Progenitor cell of endocrine pancreas (in vitro differentiated cells): Measurements from ENCODE around the gene KRTAP10-2. TPM values are rescaled to one million over a fixed set of nuclear protein-coding genes. Genes with fewer than 3 reads are reported as not detected.
"Not testable (repeated sequence)": the region's sequence is repeated elsewhere in the genome, so short reads cannot be mapped to it uniquely, and the experiment has no call there.

Experiments
- DNase-seq: peaks from one replicate; pipeline ENCODE4 v3.0.0; 2021; ENCODE audit warnings: low spot score; ENCODE audit not compliant: unreplicated experiment
- H3K27ac Mint-ChIP-seq: 2 replicates; pipeline ENCODE4 v1.8.0; 2021; ENCODE audit warnings: mild to moderate bottlenecking, moderate library complexity, mixed read lengths
- H3K27me3 Mint-ChIP-seq: 2 replicates; pipeline ENCODE4 v1.8.0; 2021; ENCODE audit warnings: mixed read lengths
- H3K36me3 Mint-ChIP-seq: 2 replicates; pipeline ENCODE4 v1.8.0; 2022; ENCODE audit warnings: mixed read lengths; ENCODE audit not compliant: insufficient read depth
- H3K4me1 Mint-ChIP-seq: 2 replicates; pipeline ENCODE4 v1.8.0; 2021; ENCODE audit warnings: low read depth, mixed read lengths
- H3K4me3 Mint-ChIP-seq: 2 replicates; pipeline ENCODE4 v1.8.0; 2021; ENCODE audit warnings: low read depth, mild to moderate bottlenecking, moderate library complexity, mixed read lengths
- H3K9me3 Mint-ChIP-seq: 2 replicates; pipeline ENCODE4 v1.8.0; 2021; ENCODE audit warnings: low read depth, mixed read lengths
- total RNA-seq: library from RNA; stranded (reverse); gene quantifications from 2 replicates; pipeline ENCODE4 v1.2.1, GENCODE V29; 2021
- TF ChIP-seq, protein P1 (sequence below): fragments of 200-600 bp; sonication (generic); IDR thresholded peaks from one replicate; pipeline ENCODE4 v1.5.0; 2021; ENCODE audit warnings: antibody characterized with exemption, mild to moderate bottlenecking; ENCODE audit not compliant: unreplicated experiment

KRTAP10-2 gene
- total RNA-seq, 1 donor from 2014 or later: not detected

- H3K27ac Mint-ChIP-seq: no peak overlapping the region
- no peaks in the 10 kb centered on the region for H3K27me3 Mint-ChIP-seq
- peaks cover 7% of the 10 kb centered on the region for H3K4me1 Mint-ChIP-seq
- TF ChIP-seq, protein P1, sequence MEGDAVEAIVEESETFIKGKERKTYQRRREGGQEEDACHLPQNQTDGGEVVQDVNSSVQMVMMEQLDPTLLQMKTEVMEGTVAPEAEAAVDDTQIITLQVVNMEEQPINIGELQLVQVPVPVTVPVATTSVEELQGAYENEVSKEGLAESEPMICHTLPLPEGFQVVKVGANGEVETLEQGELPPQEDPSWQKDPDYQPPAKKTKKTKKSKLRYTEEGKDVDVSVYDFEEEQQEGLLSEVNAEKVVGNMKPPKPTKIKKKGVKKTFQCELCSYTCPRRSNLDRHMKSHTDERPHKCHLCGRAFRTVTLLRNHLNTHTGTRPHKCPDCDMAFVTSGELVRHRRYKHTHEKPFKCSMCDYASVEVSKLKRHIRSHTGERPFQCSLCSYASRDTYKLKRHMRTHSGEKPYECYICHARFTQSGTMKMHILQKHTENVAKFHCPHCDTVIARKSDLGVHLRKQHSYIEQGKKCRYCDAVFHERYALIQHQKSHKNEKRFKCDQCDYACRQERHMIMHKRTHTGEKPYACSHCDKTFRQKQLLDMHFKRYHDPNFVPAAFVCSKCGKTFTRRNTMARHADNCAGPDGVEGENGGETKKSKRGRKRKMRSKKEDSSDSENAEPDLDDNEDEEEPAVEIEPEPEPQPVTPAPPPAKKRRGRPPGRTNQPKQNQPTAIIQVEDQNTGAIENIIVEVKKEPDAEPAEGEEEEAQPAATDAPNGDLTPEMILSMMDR: no peak
- no peaks in the 10 kb centered on the region for H3K36me3 Mint-ChIP-seq
- no peak for DNase-seq
- peaks cover 5% of the 10 kb centered on the region for H3K9me3 Mint-ChIP-seq
- H3K4me3 Mint-ChIP-seq: no peak overlapping the region
These were observed 44.2 kb upstream of the KRTAP10-2 start for GRCh38 chr21:44595524-44595923.

DNA sequence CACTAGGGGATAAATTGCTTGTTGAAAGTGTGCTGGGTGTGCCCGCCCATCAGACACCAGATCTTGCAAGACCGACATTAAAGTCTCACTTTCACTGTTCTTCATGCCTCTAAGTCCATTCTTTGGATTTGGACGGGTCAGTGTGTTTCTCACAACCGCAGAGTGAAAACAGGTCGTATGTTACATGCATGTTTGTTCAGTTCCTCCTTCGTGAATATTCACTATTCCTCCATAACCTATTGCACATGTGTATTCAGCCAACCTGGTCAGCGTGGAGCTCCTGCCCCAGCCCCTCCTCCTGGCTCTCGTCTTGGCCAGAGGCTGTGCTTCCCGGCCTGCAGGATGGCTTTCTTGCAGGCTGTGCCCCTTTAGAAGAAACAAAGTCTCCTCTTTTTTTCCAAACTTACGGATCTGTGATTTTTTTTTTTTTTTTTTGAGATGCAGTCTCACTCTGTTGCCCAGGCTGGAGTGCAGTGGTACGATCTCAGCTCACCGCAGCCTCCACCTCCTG lies 43.2 kb upstream of the KRTAP10-2 start:
- TF ChIP-seq, protein P1: no peak

DNA sequence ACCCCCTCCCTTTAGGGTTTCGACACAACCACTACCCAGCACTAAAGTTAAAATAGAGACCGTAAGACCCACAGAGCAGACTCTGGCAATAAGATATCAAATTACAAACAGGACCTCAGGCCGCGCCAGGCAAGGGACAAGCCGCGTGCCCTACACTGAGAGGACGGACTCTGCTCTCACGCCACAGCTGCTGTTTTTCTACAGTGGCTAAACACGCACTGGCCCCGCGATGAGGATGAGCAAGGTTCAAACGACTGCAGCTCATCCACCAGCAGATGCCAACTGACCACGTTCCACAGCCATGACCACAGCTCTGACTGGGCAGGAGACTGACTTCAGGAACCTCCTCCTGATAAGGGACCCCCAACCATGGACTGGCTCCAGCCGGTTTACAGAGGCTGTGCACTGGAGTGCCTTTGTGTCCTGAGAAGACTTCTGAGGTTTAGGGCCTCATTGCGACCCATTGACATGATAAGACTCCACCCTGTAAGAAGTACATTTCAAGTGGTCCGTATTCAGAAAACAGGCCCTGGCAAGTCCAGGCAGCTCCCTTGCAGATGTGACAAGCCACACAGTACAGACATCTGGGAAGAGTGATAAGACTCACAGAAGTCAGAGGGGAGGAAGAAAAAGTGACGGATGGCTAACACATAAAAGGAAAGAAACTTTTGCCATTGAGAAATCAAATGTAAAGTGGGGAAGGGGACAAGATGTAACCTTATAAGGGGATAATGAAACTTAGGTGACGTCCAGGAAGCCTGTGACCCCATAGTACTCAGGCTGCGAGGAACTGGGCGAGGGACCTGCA lies 42.5 kb upstream of the KRTAP10-2 start:
- no peak for DNase-seq
- peaks cover 7% of the 10 kb centered on the region for H3K4me1 Mint-ChIP-seq
- no peak overlapping the region for H3K27ac Mint-ChIP-seq
- H3K27me3 Mint-ChIP-seq: no peaks in the 10 kb centered on the region
- H3K9me3 Mint-ChIP-seq: peaks cover 4% of the 10 kb centered on the region
- H3K4me3 Mint-ChIP-seq: no peak overlapping the region
- H3K36me3 Mint-ChIP-seq: no peaks in the 10 kb centered on the region
- TF ChIP-seq, protein P1: no peak

More for the DNA sequence above, 43.2 kb upstream of the KRTAP10-2 start:
- Mint-ChIP-seq H3K27ac (peak overlapping the region; percentile 34), H3K27me3 (no peaks in the 10 kb centered on the region), H3K36me3 (no peaks in the 10 kb centered on the region), H3K4me1 (peaks cover 7% of the 10 kb centered on the region), H3K4me3 (no peak overlapping the region), H3K9me3 (peaks cover 5% of the 10 kb centered on the region)
- no peak for DNase-seq

- TF ChIP-seq, protein P1: no peak
- no peaks in the 10 kb centered on the region for H3K27me3 Mint-ChIP-seq
- H3K36me3 Mint-ChIP-seq: no peaks in the 10 kb centered on the region
- no peak within 1 kb of the TSS for H3K4me3 Mint-ChIP-seq
- H3K9me3 Mint-ChIP-seq: no peaks in the 10 kb centered on the region
- peaks cover 7% of the 10 kb centered on the region for H3K4me1 Mint-ChIP-seq
- no peak within 1 kb of the TSS for H3K27ac Mint-ChIP-seq
- DNase-seq: no peak
These were observed 41.4 kb upstream of the KRTAP10-2 start, which contains the start of gene KRTAP10-6 for GRCh38 chr21:44592446-44593311. Gene KRTAP10-6 (minus strand): TSS chr21:44592505. CDS start chr21:44592484, 21 bp downstream.

DNA sequence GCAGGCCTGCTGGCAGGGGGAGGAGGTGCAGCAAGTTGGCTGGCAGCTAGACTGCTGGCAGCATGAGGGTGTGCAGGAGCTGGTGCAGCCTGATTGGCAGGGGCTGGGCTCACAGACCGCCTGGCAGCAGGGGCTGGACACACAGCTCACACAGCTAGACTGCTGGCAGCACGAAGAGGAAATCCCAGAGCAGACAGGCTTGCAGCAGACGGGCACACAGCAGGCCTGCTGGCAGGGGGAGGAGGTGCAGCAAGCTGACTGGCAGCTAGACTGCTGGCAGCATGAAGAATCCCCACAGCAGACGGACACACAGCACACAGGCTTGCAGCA lies 40.5 kb upstream of the KRTAP10-2 start:
- not testable (repeated sequence) for H3K27me3 Mint-ChIP-seq, H3K4me1 Mint-ChIP-seq, DNase-seq, H3K9me3 Mint-ChIP-seq, H3K27ac Mint-ChIP-seq, H3K36me3 Mint-ChIP-seq, H3K4me3 Mint-ChIP-seq

GRCh38 chr21:44590897-44591800 lies 39.8 kb upstream of the KRTAP10-2 start:
- H3K4me1 Mint-ChIP-seq, H3K27ac Mint-ChIP-seq, H3K36me3 Mint-ChIP-seq, DNase-seq, H3K4me3 Mint-ChIP-seq, H3K27me3 Mint-ChIP-seq: not testable (repeated sequence)
- H3K9me3 Mint-ChIP-seq: peaks cover 12% of the 10 kb centered on the region
